Right lobe of liver (tissue), 4 donors: ENCODE measurements around the gene TMEM87B.

ENCODE experiments used
- POLR2A ChIP-seq: fragments of 450-650 bp; IDR thresholded peaks from one replicate; pipeline ENCODE4 v1.6.1; 2017; ENCODE audit warnings: antibody characterized with exemption, mild to moderate bottlenecking
- TF ChIP-seq, protein P1 (sequence below), 4 donors: fragments of 200-600 bp in 3 of 4; fragments of 450-650 bp in 1 of 4; IDR thresholded peaks; one replicate each; pipeline versions ENCODE4 v1.5.1 to v1.8.0; 2016 to 2022; ENCODE audit warnings: antibody characterized with exemption in 4 of 4, mild to moderate bottlenecking in 2 of 4
- donor health status: DM: no; HTN: no; CAD: no.
- donor health status: DM: no; HTN: no; CAD: no.
- donor health status: DM: no; HTN: yes; CAD: no.

- TF ChIP-seq POLR2A: no peak
- TF ChIP-seq, protein P1, sequence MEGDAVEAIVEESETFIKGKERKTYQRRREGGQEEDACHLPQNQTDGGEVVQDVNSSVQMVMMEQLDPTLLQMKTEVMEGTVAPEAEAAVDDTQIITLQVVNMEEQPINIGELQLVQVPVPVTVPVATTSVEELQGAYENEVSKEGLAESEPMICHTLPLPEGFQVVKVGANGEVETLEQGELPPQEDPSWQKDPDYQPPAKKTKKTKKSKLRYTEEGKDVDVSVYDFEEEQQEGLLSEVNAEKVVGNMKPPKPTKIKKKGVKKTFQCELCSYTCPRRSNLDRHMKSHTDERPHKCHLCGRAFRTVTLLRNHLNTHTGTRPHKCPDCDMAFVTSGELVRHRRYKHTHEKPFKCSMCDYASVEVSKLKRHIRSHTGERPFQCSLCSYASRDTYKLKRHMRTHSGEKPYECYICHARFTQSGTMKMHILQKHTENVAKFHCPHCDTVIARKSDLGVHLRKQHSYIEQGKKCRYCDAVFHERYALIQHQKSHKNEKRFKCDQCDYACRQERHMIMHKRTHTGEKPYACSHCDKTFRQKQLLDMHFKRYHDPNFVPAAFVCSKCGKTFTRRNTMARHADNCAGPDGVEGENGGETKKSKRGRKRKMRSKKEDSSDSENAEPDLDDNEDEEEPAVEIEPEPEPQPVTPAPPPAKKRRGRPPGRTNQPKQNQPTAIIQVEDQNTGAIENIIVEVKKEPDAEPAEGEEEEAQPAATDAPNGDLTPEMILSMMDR (IDR thresholded peaks at IDR 0.05): no peak
These were observed 41.0 kb downstream of the TMEM87B start for GRCh38 chr2:112096098-112096497.
